Osteocyte (in vitro differentiated cells): Measurements from ENCODE around the gene SPATA33. TPM values are rescaled to one million over a fixed set of nuclear protein-coding genes. Genes with fewer than 3 reads are reported as not detected.

ENCODE experiments used
- DNase-seq: peaks from one replicate; pipeline ENCODE4 v3.0.0; 2021; ENCODE audit warnings: mixed read lengths; ENCODE audit not compliant: unreplicated experiment; ENCODE audit errors: extremely low spot score
- H3K27ac Mint-ChIP-seq: one replicate; pipeline ENCODE4 v1.8.0; 2021; ENCODE audit warnings: mild to moderate bottlenecking, mixed read lengths; ENCODE audit not compliant: unreplicated experiment
- H3K27me3 Mint-ChIP-seq: one replicate; pipeline ENCODE4 v1.8.0; 2021; ENCODE audit warnings: mixed read lengths; ENCODE audit not compliant: unreplicated experiment
- H3K36me3 Mint-ChIP-seq: one replicate; pipeline ENCODE4 v1.8.0; 2021; ENCODE audit warnings: mixed read lengths; ENCODE audit not compliant: unreplicated experiment
- H3K4me1 Mint-ChIP-seq: one replicate; pipeline ENCODE4 v1.8.0; 2021; ENCODE audit warnings: mixed read lengths; ENCODE audit not compliant: unreplicated experiment
- H3K4me3 Mint-ChIP-seq: one replicate; pipeline ENCODE4 v1.8.0; 2021; ENCODE audit warnings: mild to moderate bottlenecking, moderate library complexity, mixed read lengths; ENCODE audit not compliant: unreplicated experiment
- H3K9me3 Mint-ChIP-seq: one replicate; pipeline ENCODE4 v1.8.0; 2021; ENCODE audit warnings: mixed read lengths; ENCODE audit not compliant: unreplicated experiment
- CTCF ChIP-seq: fragments of 200-600 bp; sonication (generic); IDR thresholded peaks from 2 replicates; pipeline ENCODE4 v1.5.0; 2021; ENCODE audit warnings: antibody characterized with exemption, mild to moderate bottlenecking, moderate library complexity
- total RNA-seq: library from RNA; stranded (reverse); gene quantifications from 2 replicates; pipeline ENCODE4 v1.2.1, GENCODE V29; 2021

The SPATA33 gene
- total RNA-seq, 1 donor from 2014 or later, result 18.3 TPM

GRCh38 chr16:89617036-89617435 is 40.6 kb upstream of the SPATA33 start:
- H3K9me3 Mint-ChIP-seq, result no peaks in the 10 kb centered on the region
- no peaks in the 10 kb centered on the region for H3K27me3 Mint-ChIP-seq
- H3K4me3 Mint-ChIP-seq, result no peak overlapping the region
- no peak for TF ChIP-seq CTCF
- no peak overlapping the region for H3K27ac Mint-ChIP-seq
- H3K4me1 Mint-ChIP-seq, result peaks cover 6% of the 10 kb centered on the region
- H3K36me3 Mint-ChIP-seq, result no peaks in the 10 kb centered on the region
- no peak for DNase-seq

GRCh38 chr16:89618109-89618998 is 39.3 kb upstream of the SPATA33 start:
- Mint-ChIP-seq H3K36me3 (no peaks in the 10 kb centered on the region), H3K4me3 (no peak overlapping the region), H3K9me3 (no peaks in the 10 kb centered on the region), H3K4me1 (peaks cover 4% of the 10 kb centered on the region), H3K27me3 (no peaks in the 10 kb centered on the region), H3K27ac (no peak overlapping the region)
- no peak for DNase-seq
- TF ChIP-seq CTCF, result no peak

GRCh38 chr16:89619840-89620239 is 37.8 kb upstream of the SPATA33 start:
- Mint-ChIP-seq H3K27me3 (peaks cover 3% of the 10 kb centered on the region), H3K4me3 (no peak overlapping the region), H3K27ac (no peak overlapping the region), H3K9me3 (no peaks in the 10 kb centered on the region), H3K4me1 (peaks cover 9% of the 10 kb centered on the region), H3K36me3 (no peaks in the 10 kb centered on the region)
- no peak for DNase-seq
- no peak for TF ChIP-seq CTCF

- Mint-ChIP-seq H3K27me3 (peaks cover 7% of the 10 kb centered on the region), H3K36me3 (no peaks in the 10 kb centered on the region), H3K27ac (no peak overlapping the region), H3K4me1 (peaks cover 9% of the 10 kb centered on the region), H3K9me3 (no peaks in the 10 kb centered on the region), H3K4me3 (no peak overlapping the region)
- DNase-seq, result no peak
- no peak for TF ChIP-seq CTCF
Measured at GRCh38 chr16:89620406-89620841, 37.2 kb upstream of the SPATA33 start.

GRCh38 chr16:89621136-89621697 is 36.4 kb upstream of the SPATA33 start:
- H3K27ac Mint-ChIP-seq, result no peak overlapping the region
- H3K4me1 Mint-ChIP-seq, result peaks cover 9% of the 10 kb centered on the region
- H3K36me3 Mint-ChIP-seq, result no peaks in the 10 kb centered on the region
- no peak for DNase-seq
- no peak overlapping the region for H3K4me3 Mint-ChIP-seq
- peaks cover 7% of the 10 kb centered on the region for H3K27me3 Mint-ChIP-seq
- H3K9me3 Mint-ChIP-seq, result no peaks in the 10 kb centered on the region
- no peak for TF ChIP-seq CTCF
